H9 (cell line): Measurements from ENCODE around the gene TMCC1. TPM values are rescaled to one million over a fixed set of nuclear protein-coding genes. Genes with fewer than 3 reads are reported as not detected.

ENCODE experiments used
- DNase-seq: peaks from one replicate; pipeline ENCODE4 v3.0.0-alpha.2; 2017
- H2AFZ ChIP-seq: one replicate; pipeline ENCODE4 v1.6.1; 2013; ENCODE audit warnings: mild to moderate bottlenecking, low read length, control low read depth, moderate library complexity
- H2AK5ac ChIP-seq: 2 replicates; pipeline ENCODE4 v1.6.1; 2013; ENCODE audit warnings: low read length, control low read depth, mixed read lengths; ENCODE audit not compliant: insufficient read length
- H2BK120ac ChIP-seq: one replicate; pipeline ENCODE4 v1.6.1; 2013; ENCODE audit warnings: low read depth, mild to moderate bottlenecking, low read length, control low read depth, inconsistent platforms; ENCODE audit not compliant: poor library complexity, severe bottlenecking
- H2BK12ac ChIP-seq: 2 replicates; pipeline ENCODE4 v1.6.1; 2013; ENCODE audit warnings: low read length, control low read depth, mixed read lengths, low read depth; ENCODE audit not compliant: insufficient read length
- H2BK15ac ChIP-seq: 2 replicates; pipeline ENCODE4 v1.6.1; 2013; ENCODE audit warnings: low read depth, low read length, control low read depth
- H2BK20ac ChIP-seq: one replicate; pipeline ENCODE4 v1.6.1; 2013; ENCODE audit warnings: low read depth, mild to moderate bottlenecking, low read length, control low read depth, inconsistent platforms; ENCODE audit not compliant: poor library complexity, severe bottlenecking
- H2BK5ac ChIP-seq: 2 replicates; pipeline ENCODE4 v1.6.1; 2013; ENCODE audit warnings: low read length, control low read depth, mixed read lengths; ENCODE audit not compliant: insufficient read length
- H3K14ac ChIP-seq: 2 replicates; pipeline ENCODE4 v1.6.1; 2013; ENCODE audit warnings: low read length, control low read depth; ENCODE audit not compliant: insufficient read depth
- H3K18ac ChIP-seq: 2 replicates; pipeline ENCODE4 v1.6.1; 2013; ENCODE audit warnings: low read depth, mild to moderate bottlenecking, mixed read lengths, low read length, control low read depth; ENCODE audit not compliant: insufficient read length
- H3K23ac ChIP-seq: 2 replicates; pipeline ENCODE4 v1.6.1; 2013; ENCODE audit warnings: low read length, control low read depth, mixed read lengths, low read depth; ENCODE audit not compliant: insufficient read length
- H3K23me2 ChIP-seq: 2 replicates; pipeline ENCODE4 v1.6.1; 2013; ENCODE audit warnings: low read depth, mild to moderate bottlenecking, mixed read lengths, low read length, control low read depth; ENCODE audit not compliant: insufficient read length, poor library complexity, severe bottlenecking
- H3K27ac ChIP-seq: 2 replicates; pipeline ENCODE4 v1.5.1; 2013; ENCODE audit warnings: low read length, control low read depth, mixed read lengths, low read depth; ENCODE audit not compliant: insufficient read length
- H3K27me3 ChIP-seq: 2 replicates; pipeline ENCODE4 v1.6.1; 2013; ENCODE audit warnings: low read length, control low read depth, inconsistent platforms; ENCODE audit not compliant: insufficient read depth
- H3K4ac ChIP-seq: 2 replicates; pipeline ENCODE4 v1.6.1; 2013; ENCODE audit warnings: low read depth, mild to moderate bottlenecking, control low read depth, inconsistent platforms, low read length, moderate library complexity
- H3K4me1 ChIP-seq: 2 replicates; pipeline ENCODE4 v1.6.1; 2013; ENCODE audit warnings: low read length, control low read depth, inconsistent platforms; ENCODE audit not compliant: insufficient read depth
- H3K4me2 ChIP-seq: 2 replicates; pipeline ENCODE4 v1.6.1; 2013; ENCODE audit warnings: low read length, control low read depth, mixed read lengths; ENCODE audit not compliant: insufficient read length, insufficient read depth
- H3K56ac ChIP-seq: 2 replicates; pipeline ENCODE4 v1.6.1; 2013; ENCODE audit warnings: low read depth, mild to moderate bottlenecking, mixed read lengths, low read length, control low read depth; ENCODE audit not compliant: insufficient read length
- H3K79me1 ChIP-seq: 2 replicates; pipeline ENCODE4 v1.6.1; 2013; ENCODE audit warnings: low read depth, mild to moderate bottlenecking, moderate library complexity, low read length, control low read depth, inconsistent platforms; ENCODE audit not compliant: insufficient read depth, poor library complexity, severe bottlenecking
- H3K79me2 ChIP-seq: 2 replicates; pipeline ENCODE4 v1.6.1; 2013; ENCODE audit warnings: low read length, control low read depth, inconsistent platforms; ENCODE audit not compliant: insufficient read depth
- H3K9ac ChIP-seq: 2 replicates; pipeline ENCODE4 v1.6.1; 2013; ENCODE audit warnings: low read length, control low read depth, mixed read lengths; ENCODE audit not compliant: insufficient read length; ENCODE audit errors: extremely low read depth
- H3K9me3 ChIP-seq: one replicate; pipeline ENCODE4 v1.6.1; 2013; ENCODE audit warnings: low read depth, low read length, inconsistent platforms; ENCODE audit not compliant: control insufficient read depth
- H3T11ph ChIP-seq: one replicate; pipeline ENCODE4 v1.6.1; 2013; ENCODE audit warnings: mild to moderate bottlenecking, low read length, control low read depth, inconsistent platforms
- H4K20me1 ChIP-seq: one replicate; pipeline ENCODE4 v1.6.1; 2013; ENCODE audit not compliant: control insufficient read depth, insufficient read length, insufficient read depth
- H4K5ac ChIP-seq: 2 replicates; pipeline ENCODE4 v1.6.1; 2013; ENCODE audit warnings: low read depth, mild to moderate bottlenecking, mixed read lengths, low read length, control low read depth; ENCODE audit not compliant: insufficient read length
- H4K8ac ChIP-seq: replicated peaks from 2 replicates; pipeline ENCODE4 v1.6.1; 2013; ENCODE audit warnings: low read length, control low read depth, mixed read lengths, low read depth; ENCODE audit not compliant: insufficient read length
- H4K91ac ChIP-seq: 2 replicates; pipeline ENCODE4 v1.6.1; 2013; ENCODE audit warnings: low read depth, mild to moderate bottlenecking, moderate library complexity, mixed read lengths, low read length, control low read depth; ENCODE audit not compliant: insufficient read length
- H3K27ac Mint-ChIP-seq, 3 experiments: 2 replicates in 2 of 3; 3 replicates in 1 of 3; pipeline ENCODE4 v1.8.0; 2020 to 2021; ENCODE audit warnings: mixed read lengths in 3 of 3, mild to moderate bottlenecking in 1 of 3, moderate library complexity in 1 of 3
- H3K27me3 Mint-ChIP-seq: 2 replicates; pipeline ENCODE4 v1.8.0; 2021; ENCODE audit warnings: low read depth, mild to moderate bottlenecking, moderate library complexity, mixed read lengths
- H3K36me3 Mint-ChIP-seq, 3 experiments: 2 replicates in 2 of 3; 3 replicates in 1 of 3; pipeline ENCODE4 v1.8.0; 2020 to 2021; ENCODE audit warnings: low read depth in 3 of 3, mixed read lengths in 3 of 3; ENCODE audit not compliant: insufficient read depth in 1 of 3
- H3K4me1 Mint-ChIP-seq, 2 experiments: 2 replicates each; pipeline ENCODE4 v1.8.0; 2020; ENCODE audit warnings: mixed read lengths in 2 of 2
- H3K4me3 Mint-ChIP-seq, 2 experiments: 2 replicates in 1 of 2; 3 replicates in 1 of 2; pipeline ENCODE4 v1.8.0; 2020 to 2021; ENCODE audit warnings: mild to moderate bottlenecking in 2 of 2, mixed read lengths in 2 of 2, moderate library complexity in 1 of 2
- H3K9me3 Mint-ChIP-seq, 2 experiments: 2 replicates in 1 of 2; 3 replicates in 1 of 2; pipeline ENCODE4 v1.8.0; 2020; ENCODE audit warnings: mild to moderate bottlenecking in 2 of 2, mixed read lengths in 2 of 2, moderate library complexity in 1 of 2
- CTCF ChIP-seq: fragments of 200-600 bp; sonication (generic); conservative IDR thresholded peaks from 3 replicates; pipeline ENCODE4 v1.8.0; 2021; ENCODE audit warnings: antibody characterized with exemption, mild to moderate bottlenecking
- WGBS: extraction: QIAGEN DNeasy Blood & Tissue Kit; methylation state at CpG from one replicate; pipeline ENCODE4 v1.1.7; 2013; ENCODE audit warnings: missing lambda C conversion rate, low lambda C conversion rate, mixed read lengths; ENCODE audit not compliant: insufficient read length; ENCODE audit errors: extremely low coverage; 5-methylcytosine and 5-hydroxymethylcytosine counted together
- total RNA-seq: library from RNA; stranded (reverse); gene quantifications from 2 replicates; pipeline ENCODE4 v1.2.1, GENCODE V29; 2021

The TMCC1 gene
- total RNA-seq, 1 experiment from 2014 or later, result 24.4 TPM

- H3K4me2 ChIP-seq, result no peak overlapping the region
- H3K23me2 ChIP-seq, result no peaks in the 10 kb centered on the region
- no peak overlapping the region for H3K14ac ChIP-seq
- H3K4me3 Mint-ChIP-seq, result no peak overlapping the region
- no peak overlapping the region for H3K27ac ChIP-seq
- H2BK12ac ChIP-seq, result no peak overlapping the region
- no peak overlapping the region for H2BK120ac ChIP-seq
- H3K27me3 Mint-ChIP-seq, result no peaks in the 10 kb centered on the region
- H3K9ac ChIP-seq, result no peak overlapping the region
- H2BK15ac ChIP-seq, result no peak overlapping the region
- no peaks in the 10 kb centered on the region for H4K20me1 ChIP-seq
- no peak overlapping the region for H2BK20ac ChIP-seq
- no peaks in the 10 kb centered on the region for H3K79me2 ChIP-seq
- H3K4me1 ChIP-seq, result peaks cover 2% of the 10 kb centered on the region; the same call in 1 of the 2 replicates
- no peaks in the 10 kb centered on the region for H3K9me3 ChIP-seq
- no peak overlapping the region for H3T11ph ChIP-seq
- H2AFZ ChIP-seq, result no peak overlapping the region
- no peak overlapping the region for H3K18ac ChIP-seq
- H3K4me1 Mint-ChIP-seq, result peaks cover 34 to 42% of the 10 kb centered on the region in 2 experiments
- no peaks in the 10 kb centered on the region for H3K79me1 ChIP-seq
- H3K36me3 Mint-ChIP-seq, result peaks cover 2 to 8% (median 8%) of the 10 kb centered on the region in 3 experiments; a peak in 5 of 7 replicates
- no peaks in the 10 kb centered on the region for H3K9me3 Mint-ChIP-seq
- no peak overlapping the region for H3K4ac ChIP-seq
- no peak overlapping the region for H4K91ac ChIP-seq
- H2BK5ac ChIP-seq, result no peak overlapping the region
- no peak overlapping the region for H4K5ac ChIP-seq
- TF ChIP-seq CTCF, result peak; percentile 82
- WGBS, result no CpG with 5 or more reads among the region's 7 CpGs
- H3K23ac ChIP-seq, result no peak overlapping the region
- H2AK5ac ChIP-seq, result no peak overlapping the region
- H3K27ac Mint-ChIP-seq, result peak overlapping the region in 1 of 3 experiments; percentile 71; a peak in 1 of 7 replicates
- H3K27me3 ChIP-seq, result no peaks in the 10 kb centered on the region
- H3K56ac ChIP-seq, result no peak overlapping the region
- no peak overlapping the region for H4K8ac ChIP-seq
- DNase-seq, result peak; percentile 82
These were observed 243.1 kb downstream of the TMCC1 start for GRCh38 chr3:129650256-129650872.
